Measurements from ENCODE around the gene FILIP1L.

The FILIP1L gene

GRCh38 chr3:99969136-99969535 lies 145.2 kb downstream of the FILIP1L start:
- DNase-seq: peak; percentile 15

DNA sequence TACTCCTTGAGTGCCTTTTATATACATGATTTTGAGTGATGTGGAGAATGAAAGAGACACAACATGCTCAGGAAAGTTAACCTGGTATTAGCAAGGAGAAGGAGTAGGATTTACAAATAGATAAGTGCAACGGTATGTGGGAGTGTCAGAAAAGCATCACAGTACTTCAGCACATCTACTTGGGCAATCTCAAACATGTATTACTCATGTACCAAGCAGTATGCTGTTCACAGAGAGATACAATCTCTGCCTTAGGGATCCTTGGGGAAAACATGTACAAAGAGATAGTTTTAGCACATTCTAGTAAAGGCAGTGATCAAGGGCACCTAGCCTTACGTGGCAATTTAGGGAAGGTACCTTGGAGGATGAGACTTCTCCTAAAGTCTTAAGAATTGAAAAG lies 146.5 kb downstream of the FILIP1L start:
- no peak for DNase-seq

- no peak for DNase-seq
These were observed 147.5 kb downstream of the FILIP1L start for GRCh38 chr3:99966662-99967416.

GRCh38 chr3:99965681-99966408 lies 148.5 kb downstream of the FILIP1L start:
- DNase-seq: no peak

DNA sequence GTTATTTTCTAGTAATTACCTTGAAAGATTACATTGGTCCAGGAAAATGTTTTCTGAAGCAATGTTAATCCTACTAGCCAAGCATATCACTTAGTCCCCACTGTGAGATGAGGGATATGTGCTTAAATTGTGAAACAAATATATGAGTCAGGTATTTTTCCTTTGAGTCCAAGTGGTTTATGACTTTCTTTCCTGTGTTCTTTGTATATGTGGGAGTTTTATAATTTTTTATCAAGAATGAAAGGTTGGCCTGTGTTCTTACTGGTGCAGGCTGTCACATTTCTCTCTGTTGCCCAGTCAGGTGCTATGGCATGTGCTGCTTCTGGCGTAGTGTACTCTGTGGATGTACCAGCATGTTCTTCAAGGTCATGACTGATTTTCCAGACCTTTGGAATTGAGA lies 149.2 kb downstream of the FILIP1L start:
- DNase-seq: no peak

DNA sequence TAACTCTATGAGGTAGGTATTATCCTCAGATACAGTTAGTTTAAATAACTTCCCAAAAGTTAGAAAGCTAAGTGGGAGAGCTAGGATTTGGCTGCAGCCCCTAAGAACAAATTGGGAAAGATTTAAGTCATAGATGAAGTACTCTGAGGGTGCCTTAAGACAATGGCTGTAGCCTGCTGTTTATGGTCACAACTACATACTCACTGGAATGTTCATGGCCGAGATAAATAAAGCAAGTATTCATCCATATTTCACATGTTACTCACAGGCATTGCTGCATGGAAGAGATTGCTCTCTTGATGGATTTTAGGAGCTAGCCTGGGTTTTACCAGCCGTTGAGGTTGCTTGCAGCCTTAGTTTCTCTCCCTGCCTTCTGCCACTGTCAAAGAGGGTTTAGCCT lies 151.6 kb downstream of the FILIP1L start:
- DNase-seq: no peak

- no peak for DNase-seq
These were observed 152.4 kb downstream of the FILIP1L start for GRCh38 chr3:99961756-99962515.

DNA sequence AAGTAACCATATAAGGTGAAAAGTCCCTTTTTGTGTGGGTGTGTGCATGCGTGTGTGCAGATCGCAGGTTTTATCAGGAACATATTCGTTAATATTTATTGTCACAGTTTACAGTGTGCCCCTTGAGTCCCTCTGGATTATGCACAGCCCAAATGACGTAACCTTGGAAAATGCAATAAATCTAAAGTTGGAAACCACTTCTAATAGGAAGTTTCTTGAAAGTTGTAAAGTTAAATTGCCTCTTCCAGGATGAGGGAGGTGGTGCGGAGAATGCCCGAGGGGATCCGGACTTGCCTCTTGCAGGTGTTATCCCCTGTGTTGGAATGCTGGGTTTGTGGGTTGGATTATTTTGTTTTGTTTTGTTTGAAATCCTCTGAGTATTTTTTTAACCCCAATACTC lies 153.4 kb downstream of the FILIP1L start:
- DNase-seq: no peak

- no peak for DNase-seq
These were observed 154.0 kb downstream of the FILIP1L start for GRCh38 chr3:99960123-99960878.

GRCh38 chr3:99958222-99958912 lies 155.9 kb downstream of the FILIP1L start:
- no peak for DNase-seq

- peak; percentile 57 for DNase-seq
These were observed 157.0 kb downstream of the FILIP1L start for GRCh38 chr3:99957151-99957796.

DNA sequence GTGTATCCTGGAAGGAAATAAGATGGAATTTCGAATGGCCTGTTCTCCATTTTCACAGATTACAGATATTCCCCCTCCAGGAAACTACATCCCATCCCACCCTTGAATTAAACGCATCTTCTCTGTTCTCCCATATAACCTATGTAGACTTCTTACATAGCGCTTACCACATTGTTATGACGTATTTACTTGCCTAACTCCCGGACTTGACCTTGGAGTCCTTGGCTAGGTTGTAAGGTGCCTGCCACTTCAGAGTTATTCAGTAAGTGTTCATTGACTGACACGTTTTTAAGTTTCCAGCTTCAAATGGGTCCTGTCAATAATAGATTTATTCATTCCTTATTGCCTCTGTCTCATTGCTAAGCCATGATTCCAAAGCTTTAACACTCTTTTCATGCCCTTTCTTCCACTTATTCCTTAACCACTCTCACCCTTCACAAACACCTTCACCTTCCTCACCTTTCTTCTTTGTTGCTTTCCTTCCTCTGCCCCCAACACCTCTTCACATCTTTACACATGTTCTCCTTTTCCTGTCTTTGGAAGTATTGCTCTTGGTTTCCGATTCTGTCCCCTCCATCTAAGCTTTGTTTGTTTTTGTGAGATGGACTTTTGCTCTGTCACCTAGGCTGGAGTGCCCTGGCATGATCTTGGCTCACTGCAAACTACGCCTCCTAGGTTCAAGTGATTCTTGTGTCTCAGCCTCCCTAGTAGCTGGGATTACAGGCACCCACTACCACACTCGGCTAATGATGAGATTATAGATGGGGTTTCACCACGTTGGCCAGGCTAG lies 158.3 kb downstream of the FILIP1L start:
- no peak for DNase-seq

DNA sequence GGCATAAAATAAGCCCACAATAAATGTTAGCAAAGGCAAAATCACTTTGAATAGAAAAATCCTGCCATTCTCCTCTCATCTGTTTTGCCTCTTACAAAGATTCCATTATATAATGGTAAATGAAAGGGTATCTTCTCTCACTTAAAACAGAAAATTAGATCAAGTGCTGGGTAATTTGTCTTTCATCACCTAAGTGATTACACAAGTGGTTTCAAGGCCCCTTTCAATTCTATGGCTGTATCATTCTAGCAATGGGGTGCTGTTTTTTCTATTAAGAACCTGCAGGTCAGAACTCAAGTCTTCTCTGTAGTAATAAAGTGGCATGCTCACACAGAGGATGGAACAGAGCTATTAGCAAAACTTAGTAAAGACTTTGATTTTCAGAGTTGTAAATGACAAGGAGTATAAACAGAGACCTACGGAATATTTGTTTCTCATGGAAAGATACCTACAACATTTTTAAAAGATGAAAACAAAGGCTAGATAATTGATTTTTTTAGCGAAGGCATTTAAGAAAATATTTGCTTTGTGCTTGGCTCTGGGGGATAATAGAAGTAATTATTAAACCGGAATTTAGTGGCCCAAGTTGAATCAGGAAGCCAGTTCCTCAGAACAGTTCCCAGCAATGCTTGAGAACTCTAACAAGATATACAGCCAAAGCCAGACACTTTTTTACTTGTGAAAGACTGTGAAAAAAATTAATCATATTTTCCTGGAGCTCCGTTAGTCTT lies 159.2 kb downstream of the FILIP1L start:
- DNase-seq: no peak

GRCh38 chr3:99953596-99953995 lies 160.7 kb downstream of the FILIP1L start:
- peak; percentile 90 for DNase-seq

DNA sequence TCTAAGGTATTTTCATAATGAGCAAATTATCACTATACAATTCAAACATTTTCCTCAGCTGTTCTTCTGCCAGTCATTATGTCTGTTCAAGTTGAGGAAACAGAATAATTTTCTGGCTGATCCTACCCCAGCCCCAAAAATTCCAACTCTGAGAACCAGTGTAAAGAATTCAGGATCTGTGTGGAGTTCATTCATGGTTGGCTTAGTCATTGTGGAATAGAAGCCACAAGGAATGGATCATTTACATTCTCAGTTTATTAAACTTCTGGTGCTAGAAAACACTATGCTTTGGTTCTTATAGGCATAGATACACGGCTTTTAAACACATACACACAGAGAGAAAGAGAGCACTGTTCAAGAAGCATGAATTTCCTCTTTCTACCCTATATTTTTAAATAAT lies 162.0 kb downstream of the FILIP1L start:
- no peak for DNase-seq

DNA sequence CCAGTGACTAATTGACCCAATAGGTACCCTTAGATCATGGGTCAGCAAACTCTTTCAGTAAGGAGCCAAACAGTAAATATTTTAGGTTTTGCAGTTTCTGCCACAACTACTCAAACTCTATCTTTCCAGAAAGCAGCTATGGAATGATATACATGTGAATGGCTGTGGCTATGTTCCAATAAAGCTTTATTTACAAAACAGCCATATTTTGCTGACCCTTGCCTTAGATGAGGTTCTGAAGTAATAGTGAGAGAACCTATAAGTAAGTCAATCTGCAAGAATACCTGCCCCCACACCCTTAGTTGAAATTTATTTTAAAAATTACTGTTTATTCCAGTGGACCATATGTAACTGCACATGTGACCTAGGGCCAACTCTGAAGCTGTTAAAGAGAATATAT lies 162.6 kb downstream of the FILIP1L start:
- DNase-seq: no peak

- DNase-seq: peak; percentile 21
These were observed 163.4 kb downstream of the FILIP1L start for GRCh38 chr3:99950921-99951320.

- peak; percentile 37 for DNase-seq
These were observed 164.2 kb downstream of the FILIP1L start for GRCh38 chr3:99949956-99950670.

GRCh38 chr3:99948467-99949089 lies 165.7 kb downstream of the FILIP1L start:
- no peak for DNase-seq
